DMS79 treated with DMSO at 0.1 percent for 48 hours (cell line): Measurements from ENCODE around the gene PRR7.

Source experiments
- DNase-seq: peaks from one replicate; lab custom pipeline; 2025; lab: John Stamatoyannopoulos, UW

PRR7 gene

GRCh38 chr5:177452688-177453638 lies 6.3 kb downstream of the PRR7 start:
- no peak for DNase-seq

DNA sequence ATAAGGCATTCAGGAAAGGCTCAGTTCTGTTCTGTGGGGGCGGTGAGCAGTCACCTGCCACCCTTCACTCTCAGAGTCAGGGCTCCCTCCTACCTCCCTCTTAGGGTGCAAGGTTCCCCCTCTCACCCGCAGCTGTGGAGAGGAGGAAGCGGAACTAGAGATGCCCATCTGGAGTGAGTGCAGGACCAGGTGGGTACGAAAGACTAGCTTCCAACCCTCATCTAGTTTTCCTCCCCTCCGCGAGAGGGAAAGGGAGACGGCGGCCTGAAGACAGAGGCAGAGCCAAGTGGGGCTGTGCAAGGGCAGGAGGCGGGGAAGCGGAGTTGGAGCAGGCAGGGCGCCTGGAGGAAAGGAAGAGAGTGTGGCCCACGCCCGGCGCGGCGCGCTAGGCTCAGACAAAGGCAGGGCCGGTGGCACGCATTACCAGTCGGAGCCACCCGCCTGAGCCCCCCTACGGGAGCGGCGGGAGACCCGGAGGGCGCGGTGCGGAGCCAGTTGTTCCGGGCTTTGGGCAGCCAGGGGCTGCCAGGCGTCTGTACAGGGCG lies 7.3 kb downstream of the PRR7 start:
- DNase-seq, result peak; percentile 35

- DNase-seq, result peak; percentile 63
These were observed 7.9 kb downstream of the PRR7 start for GRCh38 chr5:177454397-177455035.

- peak; percentile 45 for DNase-seq
These were observed 8.5 kb downstream of the PRR7 start for GRCh38 chr5:177455036-177455660.

- peak; percentile 50 for DNase-seq
These were observed 9.3 kb downstream of the PRR7 start for GRCh38 chr5:177455661-177456590.

GRCh38 chr5:177456591-177456964 lies 10.0 kb downstream of the PRR7 start:
- no peak for DNase-seq

- DNase-seq, result peak; percentile 6
These were observed 10.6 kb downstream of the PRR7 start for GRCh38 chr5:177456976-177457851.

DNA sequence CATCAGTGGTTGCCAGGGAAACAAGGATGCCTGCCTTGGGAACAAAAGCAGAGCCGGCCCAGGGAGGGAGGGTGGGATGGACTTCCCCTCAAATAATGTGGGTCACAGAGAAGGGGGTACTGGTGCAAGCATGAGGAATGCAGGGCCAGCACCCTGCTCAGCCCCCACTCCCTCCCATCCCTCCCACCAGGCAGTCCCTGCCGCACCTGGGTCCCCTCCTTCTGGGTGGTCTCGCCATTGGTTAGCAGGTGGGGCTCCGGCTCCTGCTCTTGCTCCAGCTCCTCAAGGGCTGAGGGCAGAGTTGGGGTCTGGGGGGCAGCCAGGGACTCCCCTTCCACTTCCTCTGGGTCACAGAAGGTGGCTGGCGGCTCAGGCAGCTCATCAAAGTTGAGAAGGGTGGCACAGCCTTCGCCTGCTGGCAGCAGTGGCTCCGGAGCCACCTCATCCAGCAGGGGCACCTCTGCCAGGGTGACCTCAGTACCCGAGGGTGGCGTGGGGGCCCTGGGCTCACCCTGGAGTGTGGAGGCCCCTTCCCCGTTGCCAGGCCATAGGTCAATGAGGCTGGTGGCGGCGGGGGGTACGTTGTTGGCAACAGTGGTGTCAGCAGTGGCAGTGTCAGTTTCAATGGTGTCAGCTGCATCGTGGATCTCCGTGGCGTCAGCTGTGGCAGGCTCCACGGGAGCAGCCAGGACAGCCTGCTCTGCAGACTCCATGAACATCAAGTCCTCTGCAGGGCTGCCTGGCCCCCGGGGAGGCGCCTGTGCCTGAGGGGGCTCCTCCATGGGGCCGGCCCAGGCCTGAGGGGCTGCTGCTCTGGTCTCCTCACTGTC lies 11.5 kb downstream of the PRR7 start:
- no peak for DNase-seq

GRCh38 chr5:177458912-177459350 lies 12.3 kb downstream of the PRR7 start:
- DNase-seq, result no peak

DNA sequence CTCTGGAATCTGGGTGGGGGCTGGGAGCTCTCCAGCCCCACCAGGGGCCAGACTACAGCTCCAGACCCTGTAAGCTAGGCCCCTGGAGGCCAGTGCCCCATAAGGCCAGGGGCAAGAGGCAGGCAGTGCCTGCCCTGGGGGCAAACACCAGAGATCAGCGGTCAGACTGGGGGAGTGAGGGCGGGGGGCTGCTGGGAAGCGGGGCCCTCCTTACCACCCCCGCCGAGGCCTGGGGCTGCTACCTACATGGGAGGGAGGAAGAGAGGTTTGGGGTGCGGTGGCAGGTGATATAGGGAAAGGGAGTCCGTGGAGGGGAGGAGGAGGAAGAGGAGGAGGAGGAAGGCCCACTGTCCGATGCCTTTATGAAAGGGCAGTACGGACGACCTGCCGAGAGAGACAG lies 12.7 kb downstream of the PRR7 start:
- no peak for DNase-seq

GRCh38 chr5:177459819-177460628 lies 13.4 kb downstream of the PRR7 start:
- no peak for DNase-seq

DNA sequence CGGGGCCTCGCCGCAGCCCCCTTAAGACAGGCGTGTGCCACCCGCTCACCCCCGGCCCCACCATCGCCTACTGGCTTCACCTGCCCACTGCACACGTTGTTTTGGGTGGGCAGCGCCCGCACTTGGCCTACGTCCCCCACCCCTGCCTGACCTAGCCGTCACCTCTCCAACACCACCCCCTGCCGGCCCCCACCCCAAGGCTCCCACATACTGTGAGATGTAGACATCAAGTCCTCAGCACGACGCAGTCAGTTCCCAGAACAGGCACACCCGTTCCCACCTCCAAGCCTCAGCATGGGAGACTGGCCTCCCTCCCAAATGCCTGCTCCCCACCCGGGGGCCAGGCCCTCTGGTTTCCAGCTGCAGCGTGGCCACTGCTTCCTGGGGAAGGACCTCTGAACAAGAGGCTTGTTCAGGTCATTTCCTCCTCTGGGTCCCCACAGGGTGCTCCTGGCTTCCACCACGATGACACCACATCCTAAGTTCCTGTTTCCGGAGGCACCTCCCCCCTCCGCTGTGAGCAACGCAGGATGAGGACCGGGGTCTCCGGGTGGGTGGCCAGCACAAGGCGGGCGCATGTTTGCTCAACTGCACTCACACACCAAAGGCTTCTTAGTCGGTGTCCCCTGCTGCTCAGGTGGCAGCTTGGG lies 15.5 kb downstream of the PRR7 start:
- no peak for DNase-seq

- no peak for DNase-seq
These were observed 18.4 kb downstream of the PRR7 start for GRCh38 chr5:177465044-177465443.

DNA sequence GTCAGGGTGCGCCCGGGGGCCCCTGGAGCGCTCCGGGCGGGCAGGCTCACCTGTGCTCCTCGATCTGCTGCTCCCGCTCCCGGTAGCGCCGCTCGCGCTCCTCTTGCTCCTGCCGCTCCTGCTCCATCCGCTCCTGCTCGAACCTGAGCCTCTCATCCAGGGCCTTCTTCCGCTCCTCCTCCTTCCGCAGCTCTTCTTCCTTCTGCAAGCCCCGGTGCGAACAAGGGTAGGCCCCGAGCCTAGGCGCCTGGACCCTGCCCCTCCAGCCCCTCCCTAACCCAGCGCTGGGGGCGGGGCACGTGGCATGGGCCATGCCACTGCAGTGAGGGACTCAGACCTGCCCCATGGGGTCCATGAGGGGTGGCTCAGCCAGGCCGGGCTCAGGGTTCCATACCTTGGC lies 20.2 kb downstream of the PRR7 start:
- DNase-seq, result no peak

- no peak for DNase-seq
These were observed 20.8 kb downstream of the PRR7 start for GRCh38 chr5:177467436-177467835.

GRCh38 chr5:177468329-177468684 lies 21.7 kb downstream of the PRR7 start:
- DNase-seq, result no peak

DNA sequence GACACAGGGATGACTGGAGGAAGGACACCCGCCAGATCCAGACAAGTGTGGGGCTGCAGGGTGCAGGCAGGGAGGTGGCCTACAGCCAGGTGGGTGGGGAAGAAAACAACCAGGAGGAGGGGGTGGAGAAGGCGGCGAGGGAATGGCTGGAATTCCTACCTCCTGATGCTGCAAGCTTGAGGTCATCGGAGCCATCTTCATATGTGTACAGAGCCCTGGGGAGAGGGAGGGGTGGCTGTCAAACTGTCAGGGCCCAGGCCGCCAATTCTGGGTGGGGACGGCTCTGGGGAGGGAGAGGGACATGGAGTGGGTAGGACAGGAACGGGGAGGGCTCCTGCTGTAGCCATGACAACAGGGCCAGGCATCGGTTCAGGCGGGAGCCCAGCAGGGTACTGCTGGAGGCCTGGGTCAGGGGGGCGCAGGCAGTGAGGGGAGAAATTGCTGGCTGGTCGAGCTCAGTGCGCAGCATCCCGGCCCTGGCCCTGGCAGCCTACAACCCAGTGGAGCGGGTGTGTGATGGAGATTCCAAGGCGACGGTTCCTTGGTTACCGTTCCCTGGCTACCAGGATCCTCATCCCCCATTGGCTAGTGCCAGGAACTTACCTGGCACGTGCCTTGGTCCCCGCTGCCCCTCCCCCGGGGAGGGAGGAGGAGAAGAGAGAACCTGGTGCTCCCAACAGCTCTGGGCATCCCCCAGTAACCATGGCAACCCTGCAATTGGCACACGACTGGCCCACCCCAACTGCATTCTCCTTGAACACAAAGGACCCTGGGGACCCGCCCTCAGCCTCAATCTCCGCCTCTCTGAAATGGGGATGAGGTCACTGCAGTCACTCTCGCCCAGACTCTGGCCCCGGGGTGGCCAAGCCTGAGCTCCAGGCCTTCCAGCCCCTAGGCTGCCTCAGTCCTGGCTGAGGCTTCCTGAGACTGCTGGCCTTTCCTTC lies 22.3 kb downstream of the PRR7 start:
- no peak for DNase-seq
